HCT116 (cell line): ENCODE data around the gene FADS6.

ENCODE experiments used
- ATF3 ChIP-seq: IDR thresholded peaks from 2 replicates; pipeline ENCODE4 v1.6.1; 2012
- CEBPB ChIP-seq: IDR thresholded peaks from 2 replicates; pipeline ENCODE4 v1.6.1; 2012; ENCODE audit warnings: low read depth
- CTCF ChIP-seq, 3 experiments: fragments of 200-600 bp in 1 of 3; sonication (generic) in 1 of 3; IDR thresholded peaks in 2 of 3; conservative IDR thresholded peaks in 1 of 3; 2 replicates each; pipeline ENCODE4 v1.5.1; 2012 to 2017; ENCODE audit warnings: low read depth in 2 of 3, low read length in 2 of 3, antibody characterized with exemption in 1 of 3, borderline replicate concordance in 1 of 3, control low read depth in 1 of 3, mild to moderate bottlenecking in 1 of 3, mixed read lengths in 1 of 3, mixed run types in 1 of 3, moderate library complexity in 1 of 3; ENCODE audit not compliant: insufficient read depth in 1 of 3
- EZH2 ChIP-seq: fragments of 200-600 bp; sonication (generic); IDR thresholded peaks from 2 replicates; pipeline ENCODE4 v1.6.1; 2017; ENCODE audit warnings: antibody characterized with exemption, mixed run types
- EZH2phosphoT487 ChIP-seq: fragments of 200-600 bp; IDR thresholded peaks from 2 replicates; pipeline ENCODE4 v1.6.1; 2018; ENCODE audit warnings: antibody characterized with exemption, borderline replicate concordance
- REST ChIP-seq: IDR thresholded peaks from 2 replicates; pipeline ENCODE4 v1.6.1; 2012; ENCODE audit warnings: low read depth
- SIN3A ChIP-seq: IDR thresholded peaks from 2 replicates; pipeline ENCODE4 v1.6.1; 2012; ENCODE audit warnings: low read depth
- SP1 ChIP-seq: IDR thresholded peaks from 2 replicates; pipeline ENCODE4 v1.6.1; 2012; ENCODE audit warnings: low read depth
- SRF ChIP-seq: IDR thresholded peaks from 2 replicates; pipeline ENCODE4 v1.6.1; 2012; ENCODE audit warnings: low read depth
- TCF7L2 ChIP-seq: IDR thresholded peaks from 2 replicates; pipeline ENCODE4 v1.7.0; 2011; ENCODE audit warnings: borderline replicate concordance, inconsistent platforms; ENCODE audit not compliant: insufficient read depth, insufficient read length; ENCODE audit errors: extremely low read depth
- ZFX ChIP-seq: fragments of 450-650 bp; IDR thresholded peaks from 2 replicates; pipeline ENCODE4 v1.6.1; 2017

GRCh38 chr17:74830861-74831260 is 62.6 kb downstream of the FADS6 start:
- TF ChIP-seq TCF7L2 (no peak), REST (no peak), CTCF (IDR thresholded peaks at IDR 0.05 in 2 of 3, conservative IDR thresholded peaks at IDR 0.05 in 1 of 3; ENCODE audit: borderline replicate concordance in 1 of 3, insufficient read depth in 1 of 3, low read depth in 2 of 3, low read length in 2 of 3) (no peak), EZH2phosphoT487 (no peak), SP1 (no peak), CEBPB (no peak), EZH2 (no peak), SIN3A (no peak), SRF (no peak), ZFX (no peak), ATF3 (no peak)
